ENCODE measurements around the gene APEX2.
"Not testable (repeated sequence)": the region's sequence is repeated elsewhere in the genome, so short reads cannot be mapped to it uniquely, and the experiment has no call there.

- not testable (repeated sequence) for TF ChIP-seq CTCF, POLR2A (IDR thresholded peaks at IDR 0.05)
Measured at GRCh38 chrX:54983306-54983705, 16.9 kb upstream of the APEX2 start.

Measured in prostate gland (tissue), 2 donors.